H1 (cell line): ENCODE measurements around the gene LGI4. TPM values are rescaled to one million over a fixed set of nuclear protein-coding genes. Genes with fewer than 3 reads are reported as not detected.

Experiments
- ATF3 ChIP-seq: IDR thresholded peaks from 2 replicates; pipeline ENCODE4 v1.6.1; 2011; ENCODE audit warnings: low read depth, mild to moderate bottlenecking, low read length; ENCODE audit not compliant: insufficient read depth
- CBX5 ChIP-seq: fragments of 300-800, 300-1000 bp; sonication (generic); IDR thresholded peaks from 2 replicates; pipeline ENCODE4 v1.7.1; 2016; ENCODE audit warnings: antibody characterized with exemption, low read length, low read depth
- CEBPB ChIP-seq: IDR thresholded peaks from 2 replicates; pipeline ENCODE4 v1.6.1; 2012; ENCODE audit warnings: low read depth, low read length
- CREB1 ChIP-seq: IDR thresholded peaks from 2 replicates; pipeline ENCODE4 v1.6.1; 2012; ENCODE audit warnings: inconsistent platforms
- EGR1 ChIP-seq: IDR thresholded peaks from 2 replicates; pipeline ENCODE4 v1.6.1; 2011; ENCODE audit warnings: low read depth, low read length, borderline replicate concordance
- KDM4A ChIP-seq: IDR thresholded peaks from one replicate; pipeline ENCODE4 v1.7.1; 2012; ENCODE audit warnings: low read depth, mild to moderate bottlenecking, moderate library complexity, low read length, inconsistent platforms; ENCODE audit not compliant: severe bottlenecking
- NANOG ChIP-seq: IDR thresholded peaks from 2 replicates; pipeline ENCODE4 v1.6.1; 2011; ENCODE audit warnings: low read length, low read depth, mild to moderate bottlenecking, inconsistent platforms; ENCODE audit not compliant: insufficient read depth, poor library complexity, severe bottlenecking
- RFX5 ChIP-seq: IDR thresholded peaks from 2 replicates; pipeline ENCODE4 v1.6.1; 2011; ENCODE audit warnings: low read depth, low read length, improper control_type of control experiment, borderline replicate concordance
- SIN3A ChIP-seq, 2 experiments: IDR thresholded peaks in 1 of 2; conservative IDR thresholded peaks in 1 of 2; 2 replicates each; pipeline ENCODE4 v1.6.1; 2011 to 2012; ENCODE audit warnings: low read length in 2 of 2, improper control_type of control experiment in 1 of 2, low read depth in 1 of 2, mild to moderate bottlenecking in 1 of 2
- SIX5 ChIP-seq: IDR thresholded peaks from 2 replicates; pipeline ENCODE4 v1.6.1; 2011; ENCODE audit warnings: mild to moderate bottlenecking, low read depth, low read length
- SP1 ChIP-seq: IDR thresholded peaks from 2 replicates; pipeline ENCODE4 v1.6.1; 2011; ENCODE audit warnings: low read depth, low read length
- SP2 ChIP-seq: IDR thresholded peaks from 2 replicates; pipeline ENCODE4 v1.6.1; 2012; ENCODE audit warnings: mild to moderate bottlenecking, low read length, inconsistent platforms
- SRF ChIP-seq: IDR thresholded peaks from 2 replicates; pipeline ENCODE4 v1.6.1; 2011; ENCODE audit warnings: mild to moderate bottlenecking, low read depth, low read length, moderate library complexity
- TAF1 ChIP-seq: IDR thresholded peaks from 2 replicates; pipeline ENCODE4 v1.6.1; 2011; ENCODE audit warnings: mild to moderate bottlenecking, low read depth, low read length
- TBP ChIP-seq: IDR thresholded peaks from 2 replicates; pipeline ENCODE4 v1.6.1; 2011; ENCODE audit warnings: low read depth, low read length, improper control_type of control experiment
- polyA plus RNA-seq, 7 experiments: library from polyadenylated mRNA; depleted of rRNA in 3 of 7; stranded (reverse) in 5 of 7; unstranded in 2 of 7; fragments of >200 nt in 5 of 7; fragments of 200-250 nt in 2 of 7; gene quantifications; 1 replicate in 5 of 7; 2 replicates in 1 of 7; 4 replicates in 1 of 7; pipeline versions ENCODE4 v1.2.1 to v1.2.3, GENCODE V29; 2011 to 2013; ENCODE audit warnings: missing spikeins in 2 of 7, mixed read lengths in 2 of 7
- total RNA-seq: library from RNA; stranded (reverse); fragmentation: NEBNext Ultra II Directional; extraction: Animal tissue kit (Norgen Biotek cat#: 25700); gene quantifications from 2 replicates; pipeline ENCODE4 v1.2.1, GENCODE V29; 2021

Gene LGI4
- total and polyA plus RNA-seq, 2 of the 8 experiments (the other 6 are each of a cell fraction or from before 2014, with no cell fraction given), result 2.0 to 8.2 TPM

GRCh38 chr19:35142606-35143230 lies 7.9 kb upstream of the LGI4 start (continued):
- TF ChIP-seq SIN3A (conservative IDR thresholded peaks at IDR 0.05 in 1 of 2, IDR thresholded peaks at IDR 0.05 in 1 of 2; ENCODE audit: low read depth in 1 of 2, low read length in 2 of 2) (no peak), SIX5 (no peak), ATF3 (no peak), TBP (no peak), RFX5 (no peak), EGR1 (no peak), KDM4A (peak; percentile 21), CREB1 (peak; percentile 5; the same call in 1 of the 2 replicates), SP2 (no peak), TAF1 (peak; percentile 11; the same call in 1 of the 2 replicates), CEBPB (no peak), SRF (no peak), SP1 (no peak), NANOG (no peak), CBX5 (no peak)
